ENCODE measurements around the gene NOTCH1.
A peak's percentile ranks its signal among the peaks of the same experiment; 100 is the strongest.
"Not testable (repeated sequence)": the region's sequence is repeated elsewhere in the genome, so short reads cannot be mapped to it uniquely, and the experiment has no call there.

The NOTCH1 gene

GRCh38 chr9:136578626-136578914 lies 32.7 kb upstream of the NOTCH1 start:
- TF ChIP-seq, protein P1, sequence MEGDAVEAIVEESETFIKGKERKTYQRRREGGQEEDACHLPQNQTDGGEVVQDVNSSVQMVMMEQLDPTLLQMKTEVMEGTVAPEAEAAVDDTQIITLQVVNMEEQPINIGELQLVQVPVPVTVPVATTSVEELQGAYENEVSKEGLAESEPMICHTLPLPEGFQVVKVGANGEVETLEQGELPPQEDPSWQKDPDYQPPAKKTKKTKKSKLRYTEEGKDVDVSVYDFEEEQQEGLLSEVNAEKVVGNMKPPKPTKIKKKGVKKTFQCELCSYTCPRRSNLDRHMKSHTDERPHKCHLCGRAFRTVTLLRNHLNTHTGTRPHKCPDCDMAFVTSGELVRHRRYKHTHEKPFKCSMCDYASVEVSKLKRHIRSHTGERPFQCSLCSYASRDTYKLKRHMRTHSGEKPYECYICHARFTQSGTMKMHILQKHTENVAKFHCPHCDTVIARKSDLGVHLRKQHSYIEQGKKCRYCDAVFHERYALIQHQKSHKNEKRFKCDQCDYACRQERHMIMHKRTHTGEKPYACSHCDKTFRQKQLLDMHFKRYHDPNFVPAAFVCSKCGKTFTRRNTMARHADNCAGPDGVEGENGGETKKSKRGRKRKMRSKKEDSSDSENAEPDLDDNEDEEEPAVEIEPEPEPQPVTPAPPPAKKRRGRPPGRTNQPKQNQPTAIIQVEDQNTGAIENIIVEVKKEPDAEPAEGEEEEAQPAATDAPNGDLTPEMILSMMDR (IDR thresholded peaks at IDR 0.05; ENCODE audit: poor library complexity, severe bottlenecking): no peak
- H3K4me3 ChIP-seq (ENCODE audit: severe bottlenecking): no peak overlapping the region

DNA sequence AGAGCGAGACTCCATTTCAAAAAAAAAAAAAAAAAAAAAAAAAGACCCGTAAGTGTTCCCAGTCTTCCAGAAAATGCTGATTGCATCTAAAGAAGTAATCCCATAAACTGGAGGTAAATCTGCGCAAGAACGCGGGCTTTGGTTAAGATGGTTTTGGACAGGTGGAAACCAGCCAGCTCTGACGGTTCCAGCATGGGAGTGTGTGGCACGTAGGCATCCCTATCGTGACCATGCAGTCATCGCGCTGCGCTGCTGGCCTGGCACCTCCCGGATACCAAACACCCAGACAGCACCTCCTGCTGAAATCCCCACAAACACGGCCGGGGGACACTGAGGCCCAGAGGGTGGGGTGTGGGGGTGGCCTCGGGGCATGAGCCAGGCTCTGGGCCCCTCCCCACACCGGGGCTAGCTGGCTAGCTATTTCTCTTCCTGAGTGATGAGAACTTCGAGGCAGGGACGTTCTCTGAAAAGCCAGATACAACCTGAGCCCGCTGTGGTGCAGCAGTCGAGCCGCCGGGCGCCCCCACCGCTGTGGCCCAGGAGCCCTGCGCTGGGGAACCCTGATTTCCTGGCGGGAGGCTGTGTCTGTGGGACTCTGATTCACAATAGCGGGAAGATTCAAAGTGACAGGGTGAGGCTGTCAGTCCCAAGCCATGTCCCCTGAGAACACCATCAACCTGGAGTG lies 32.2 kb upstream of the NOTCH1 start:
- no peak overlapping the region for H3K4me3 ChIP-seq (ENCODE audit: severe bottlenecking)
- no peaks in the 10 kb centered on the region for H3K9me3 ChIP-seq (ENCODE audit: severe bottlenecking)
- TF ChIP-seq, protein P1 (IDR thresholded peaks at IDR 0.05; ENCODE audit: poor library complexity, severe bottlenecking): no peak
- no peaks in the 10 kb centered on the region for H3K36me3 ChIP-seq (ENCODE audit: low read depth)
- DNase-seq (ENCODE audit: low spot score): no peak
- no peak for ATAC-seq (ENCODE audit: low read depth)
- H3K27me3 ChIP-seq (ENCODE audit: insufficient read depth, poor library complexity, severe bottlenecking): no peaks in the 10 kb centered on the region
- H3K27ac ChIP-seq (ENCODE audit: poor library complexity, severe bottlenecking): no peak overlapping the region
- H3K4me1 ChIP-seq (ENCODE audit: insufficient read depth, poor library complexity, severe bottlenecking): peaks cover 4% of the 10 kb centered on the region

More at GRCh38 chr9:136578626-136578914, 32.7 kb upstream of the NOTCH1 start:
- Histone ChIP-seq H3K27me3 (ENCODE audit: insufficient read depth, poor library complexity, severe bottlenecking) (no peaks in the 10 kb centered on the region), H3K27ac (ENCODE audit: poor library complexity, severe bottlenecking) (no peak overlapping the region), H3K36me3 (ENCODE audit: low read depth) (no peaks in the 10 kb centered on the region), H3K9me3 (ENCODE audit: severe bottlenecking) (no peaks in the 10 kb centered on the region), H3K4me1 (ENCODE audit: insufficient read depth, poor library complexity, severe bottlenecking) (peaks cover 4% of the 10 kb centered on the region)
- DNase-seq (ENCODE audit: low spot score) (no peak), ATAC-seq (ENCODE audit: low read depth) (no peak)

DNA sequence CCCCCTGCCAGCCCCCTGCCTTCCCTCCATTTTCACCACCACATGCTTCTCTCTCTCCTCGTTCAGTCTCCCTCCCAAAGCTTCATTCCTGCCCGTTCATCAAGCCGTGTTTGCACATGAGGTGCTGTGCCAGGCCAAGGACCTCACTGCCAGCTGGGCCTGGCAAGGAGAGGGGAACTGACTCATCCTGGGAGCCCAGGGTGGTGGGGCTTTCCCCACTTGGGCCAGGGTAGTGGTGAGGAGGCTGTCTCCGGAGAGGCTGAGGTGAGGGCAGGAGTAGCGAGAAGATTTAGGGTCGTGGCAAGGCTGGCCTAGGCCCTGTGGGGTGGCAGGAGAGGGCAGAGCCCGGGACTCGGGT lies 30.4 kb upstream of the NOTCH1 start:
- TF ChIP-seq, protein P1 (IDR thresholded peaks at IDR 0.05; ENCODE audit: poor library complexity, severe bottlenecking): no peak
- Histone ChIP-seq H3K4me3 (ENCODE audit: severe bottlenecking) (no peak overlapping the region), H3K36me3 (ENCODE audit: low read depth) (no peaks in the 10 kb centered on the region), H3K27ac (ENCODE audit: poor library complexity, severe bottlenecking) (no peak overlapping the region), H3K9me3 (ENCODE audit: severe bottlenecking) (no peaks in the 10 kb centered on the region), H3K4me1 (ENCODE audit: insufficient read depth, poor library complexity, severe bottlenecking) (peaks cover 4% of the 10 kb centered on the region), H3K27me3 (ENCODE audit: insufficient read depth, poor library complexity, severe bottlenecking) (no peaks in the 10 kb centered on the region)
- DNase-seq (ENCODE audit: low spot score) (no peak), ATAC-seq (ENCODE audit: low read depth) (peak; percentile 84)

DNA sequence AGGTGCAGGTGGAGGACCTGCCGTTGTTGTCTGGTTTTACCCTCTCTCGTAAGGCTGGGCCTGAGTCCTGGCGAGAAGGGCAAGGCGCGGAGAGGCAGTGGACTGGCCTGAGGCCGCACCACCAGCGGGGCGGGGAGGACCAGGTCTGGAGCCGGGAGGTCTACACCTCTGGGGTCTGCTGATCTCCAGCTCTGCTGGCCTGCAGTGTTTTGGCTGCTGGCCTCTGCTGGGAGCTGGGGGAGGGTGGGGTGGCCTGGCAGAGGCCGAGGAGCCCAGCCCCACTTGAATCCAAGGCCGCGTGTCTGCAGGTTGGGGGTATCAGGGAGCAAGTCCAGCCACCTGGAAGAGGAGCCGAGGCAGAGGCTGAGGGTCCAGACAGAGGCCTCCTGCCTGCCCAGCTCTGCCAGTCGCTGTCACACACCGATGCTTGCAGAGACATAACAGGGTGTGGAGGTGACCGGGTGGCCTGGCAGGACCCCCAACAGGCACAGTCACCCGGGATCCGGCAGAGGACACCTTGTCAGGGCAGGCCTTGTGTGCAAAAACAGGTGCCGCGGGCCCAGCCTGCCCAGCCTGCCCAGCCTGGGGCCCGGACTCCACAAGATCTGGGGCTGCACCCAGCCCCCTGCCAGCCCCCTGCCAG lies 29.9 kb upstream of the NOTCH1 start:
- Histone ChIP-seq H3K4me1 (ENCODE audit: insufficient read depth, poor library complexity, severe bottlenecking) (peaks cover 4% of the 10 kb centered on the region), H3K9me3 (ENCODE audit: severe bottlenecking) (no peaks in the 10 kb centered on the region), H3K27ac (ENCODE audit: poor library complexity, severe bottlenecking) (no peak overlapping the region), H3K27me3 (ENCODE audit: insufficient read depth, poor library complexity, severe bottlenecking) (no peaks in the 10 kb centered on the region), H3K4me3 (ENCODE audit: severe bottlenecking) (no peak overlapping the region), H3K36me3 (ENCODE audit: low read depth) (no peaks in the 10 kb centered on the region)
- ATAC-seq (ENCODE audit: low read depth) (no peak), DNase-seq (ENCODE audit: low spot score) (no peak)
- TF ChIP-seq, protein P1 (IDR thresholded peaks at IDR 0.05; ENCODE audit: poor library complexity, severe bottlenecking): no peak

DNA sequence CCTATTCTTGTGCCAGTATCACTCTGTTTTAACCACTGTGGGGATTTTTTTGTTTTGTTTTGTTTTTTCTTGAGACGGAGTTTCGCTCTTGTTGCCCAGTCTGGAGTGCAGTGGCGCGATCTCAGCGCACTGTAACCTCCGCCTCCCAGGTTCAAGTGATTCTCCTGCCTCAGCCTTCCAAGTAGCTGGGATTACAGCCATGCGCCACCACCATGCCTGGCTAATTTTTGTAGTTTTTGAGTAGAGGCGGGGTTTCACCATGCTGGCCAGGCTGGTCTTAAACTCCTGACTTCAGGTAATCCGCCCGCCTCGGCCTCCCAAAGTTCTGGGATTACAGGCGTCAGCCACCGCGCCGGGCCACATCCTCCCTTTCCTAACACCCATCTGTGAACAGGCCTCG lies 28.8 kb upstream of the NOTCH1 start:
- not testable (repeated sequence) for H3K4me3 ChIP-seq (ENCODE audit: severe bottlenecking); DNase-seq (ENCODE audit: low spot score); H3K9me3 ChIP-seq (ENCODE audit: severe bottlenecking); H3K27me3 ChIP-seq (ENCODE audit: insufficient read depth, poor library complexity, severe bottlenecking); H3K36me3 ChIP-seq (ENCODE audit: low read depth); ATAC-seq (ENCODE audit: low read depth); H3K4me1 ChIP-seq (ENCODE audit: insufficient read depth, poor library complexity, severe bottlenecking); H3K27ac ChIP-seq (ENCODE audit: poor library complexity, severe bottlenecking)
